DND-41 (cell line): ENCODE results near the gene SGSM2.

ENCODE experiments used
- ATAC-seq: fragments of 200-7000 bp; cut with Tn5 transposase; 3 replicates; pipeline ENCODE4 v1.9.1; 2021; ENCODE audit warnings: low read depth; ENCODE audit not compliant: insufficient read depth
- DNase-seq: peaks from one replicate; pipeline ENCODE4 v3.0.0-alpha.2; 2020
- H2AFZ ChIP-seq: 2 replicates; pipeline ENCODE4 v1.6.0; 2012; ENCODE audit warnings: low read depth, low read length
- H3K27ac ChIP-seq: 2 replicates; pipeline ENCODE4 v1.5.1; 2012; ENCODE audit warnings: low read length, inconsistent platforms
- H3K27me3 ChIP-seq: fragments of 200-600 bp; sonication (generic); 2 replicates; pipeline ENCODE4 v1.6.0; 2012; ENCODE audit warnings: low read length, mild to moderate bottlenecking, inconsistent platforms; ENCODE audit not compliant: insufficient read depth, poor library complexity
- H3K36me3 ChIP-seq: 2 replicates; pipeline ENCODE4 v1.5.1; 2012; ENCODE audit warnings: low read length, inconsistent platforms; ENCODE audit not compliant: insufficient read depth
- H3K4me1 ChIP-seq: 2 replicates; pipeline ENCODE4 v1.5.1; 2012; ENCODE audit warnings: mild to moderate bottlenecking, low read length; ENCODE audit not compliant: insufficient read depth
- H3K4me2 ChIP-seq: 2 replicates; pipeline ENCODE4 v1.6.0; 2012; ENCODE audit warnings: mild to moderate bottlenecking, moderate library complexity, low read length, inconsistent platforms; ENCODE audit not compliant: insufficient read depth
- H3K4me3 ChIP-seq, 2 experiments: fragments of 200-600 bp in 1 of 2; shearing (Covaris generic) in 1 of 2; 2 replicates each; pipeline ENCODE4 v1.5.1; 2012 to 2016; ENCODE audit warnings: inconsistent platforms in 2 of 2, low read length in 2 of 2, mild to moderate bottlenecking in 2 of 2, low read depth in 1 of 2, moderate library complexity in 1 of 2
- H3K79me2 ChIP-seq: 2 replicates; pipeline ENCODE4 v1.6.0; 2012; ENCODE audit warnings: low read length, inconsistent platforms; ENCODE audit not compliant: insufficient read depth
- H3K9ac ChIP-seq: 2 replicates; pipeline ENCODE4 v1.6.0; 2012; ENCODE audit warnings: low read depth, mild to moderate bottlenecking, inconsistent platforms, low read length, moderate library complexity
- H3K9me3 ChIP-seq: 2 replicates; pipeline ENCODE4 v1.5.1; 2012; ENCODE audit warnings: low read length, moderate library complexity, mild to moderate bottlenecking, inconsistent platforms; ENCODE audit not compliant: insufficient read depth, severe bottlenecking
- H4K20me1 ChIP-seq: 2 replicates; pipeline ENCODE4 v1.6.0; 2012; ENCODE audit warnings: low read length; ENCODE audit not compliant: insufficient read depth
- EZH2 ChIP-seq: IDR thresholded peaks from 3 replicates; pipeline ENCODE4 v1.6.1; 2012; ENCODE audit warnings: borderline replicate concordance, low read depth, mild to moderate bottlenecking, moderate library complexity, low read length, inconsistent platforms; ENCODE audit not compliant: severe bottlenecking
- TF ChIP-seq, protein P1 (sequence below): IDR thresholded peaks from 2 replicates; pipeline ENCODE4 v1.5.1; 2012; ENCODE audit warnings: borderline replicate concordance, low read length, moderate library complexity, mild to moderate bottlenecking; ENCODE audit not compliant: poor library complexity, severe bottlenecking; ENCODE audit errors: extremely low read depth

Gene SGSM2

GRCh38 chr17:2363851-2364762, 26.8 kb downstream of the SGSM2 start:
- Histone ChIP-seq H3K36me3 (peaks cover 68% of the 10 kb centered on the region), H3K9me3 (no peaks in the 10 kb centered on the region), H4K20me1 (peaks cover 8% of the 10 kb centered on the region), H2AFZ (no peak overlapping the region), H3K79me2 (no peaks in the 10 kb centered on the region), H3K4me2 (no peak overlapping the region), H3K9ac (no peak overlapping the region), H3K4me1 (no peaks in the 10 kb centered on the region), H3K4me3 (no peak overlapping the region), H3K27ac (no peak overlapping the region), H3K27me3 (no peaks in the 10 kb centered on the region)
- TF ChIP-seq, protein P1, sequence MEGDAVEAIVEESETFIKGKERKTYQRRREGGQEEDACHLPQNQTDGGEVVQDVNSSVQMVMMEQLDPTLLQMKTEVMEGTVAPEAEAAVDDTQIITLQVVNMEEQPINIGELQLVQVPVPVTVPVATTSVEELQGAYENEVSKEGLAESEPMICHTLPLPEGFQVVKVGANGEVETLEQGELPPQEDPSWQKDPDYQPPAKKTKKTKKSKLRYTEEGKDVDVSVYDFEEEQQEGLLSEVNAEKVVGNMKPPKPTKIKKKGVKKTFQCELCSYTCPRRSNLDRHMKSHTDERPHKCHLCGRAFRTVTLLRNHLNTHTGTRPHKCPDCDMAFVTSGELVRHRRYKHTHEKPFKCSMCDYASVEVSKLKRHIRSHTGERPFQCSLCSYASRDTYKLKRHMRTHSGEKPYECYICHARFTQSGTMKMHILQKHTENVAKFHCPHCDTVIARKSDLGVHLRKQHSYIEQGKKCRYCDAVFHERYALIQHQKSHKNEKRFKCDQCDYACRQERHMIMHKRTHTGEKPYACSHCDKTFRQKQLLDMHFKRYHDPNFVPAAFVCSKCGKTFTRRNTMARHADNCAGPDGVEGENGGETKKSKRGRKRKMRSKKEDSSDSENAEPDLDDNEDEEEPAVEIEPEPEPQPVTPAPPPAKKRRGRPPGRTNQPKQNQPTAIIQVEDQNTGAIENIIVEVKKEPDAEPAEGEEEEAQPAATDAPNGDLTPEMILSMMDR = no peak
- no peak for TF ChIP-seq EZH2
- DNase-seq = no peak
- ATAC-seq = no peak

GRCh38 chr17:2364763-2365116, 27.4 kb downstream of the SGSM2 start:
- Histone ChIP-seq H3K27ac (no peak overlapping the region), H3K9me3 (no peaks in the 10 kb centered on the region)
- ATAC-seq = no peak

GRCh38 chr17:2365132-2365531, 27.8 kb downstream of the SGSM2 start:
- DNase-seq (no peak), ATAC-seq (no peak)
- Histone ChIP-seq H2AFZ (no peak overlapping the region), H3K27me3 (no peaks in the 10 kb centered on the region), H3K9me3 (no peaks in the 10 kb centered on the region), H3K4me3 (no peak overlapping the region), H3K9ac (no peak overlapping the region), H3K4me1 (no peaks in the 10 kb centered on the region), H4K20me1 (peaks cover 5% of the 10 kb centered on the region; the same call in 1 of the 2 replicates), H3K27ac (no peak overlapping the region), H3K36me3 (peaks cover 62% of the 10 kb centered on the region), H3K79me2 (no peaks in the 10 kb centered on the region), H3K4me2 (no peak overlapping the region)
- TF ChIP-seq, protein P1 = no peak
- no peak for TF ChIP-seq EZH2

More at GRCh38 chr17:2364763-2365116, 27.4 kb downstream of the SGSM2 start:
- H3K4me1 ChIP-seq = no peaks in the 10 kb centered on the region
- H2AFZ ChIP-seq = no peak overlapping the region
- H4K20me1 ChIP-seq = peaks cover 5% of the 10 kb centered on the region; the same call in 1 of the 2 replicates
- no peaks in the 10 kb centered on the region for H3K27me3 ChIP-seq
- DNase-seq = no peak
- no peak overlapping the region for H3K4me3 ChIP-seq
- no peak overlapping the region for H3K4me2 ChIP-seq
- H3K36me3 ChIP-seq = peaks cover 63% of the 10 kb centered on the region
- H3K79me2 ChIP-seq = no peaks in the 10 kb centered on the region
- TF ChIP-seq, protein P1 = no peak
- no peak for TF ChIP-seq EZH2
- no peak overlapping the region for H3K9ac ChIP-seq
